SK-N-SH (cell line): ENCODE results near the gene WFIKKN1. TPM values are rescaled to one million over a fixed set of nuclear protein-coding genes. Genes with fewer than 3 reads are reported as not detected.

ENCODE experiments used
- CTCF ChIA-PET: fragments of 300-600, 350-600 bp; formaldehyde crosslinking; extraction: SDS; loops from one replicate; lab custom pipeline; 2021; lab: Yijun Ruan, JAX
- POLR2A ChIA-PET: fragments of 350-600 bp; sonication (Branson Sonifier 250); formaldehyde crosslinking; extraction: SDS; loops from one replicate; lab custom pipeline; 2020; ENCODE audit warnings: antibody characterized with exemption, inconsistent platforms; lab: Yijun Ruan, JAX
- DNase-seq: peaks from one replicate; pipeline ENCODE4 v3.0.0; 2012
- H2AFZ ChIP-seq: fragments of 200-600 bp; sonication (generic); 2 replicates; pipeline ENCODE4 v1.8.1; 2016; ENCODE audit warnings: antibody characterized with exemption, mild to moderate bottlenecking, low read depth
- H3F3A ChIP-seq: fragments of 200-600 bp; sonication (generic); replicated peaks from 2 replicates; pipeline ENCODE3; 2016; ENCODE audit warnings: antibody characterized with exemption, mild to moderate bottlenecking; ENCODE audit not compliant: insufficient read depth
- H3K27ac ChIP-seq, 2 experiments: fragments of 200-500 bp in 1 of 2; fragments of 200-600 bp in 1 of 2; sonication (Bioruptor generic) in 1 of 2; sonication (generic), shearing (Covaris generic) in 1 of 2; 2 replicates each; pipeline versions ENCODE4 v1.5.1 to v1.6.1; 2014 to 2016; ENCODE audit warnings: low read depth in 2 of 2, inconsistent platforms in 1 of 2, low read length in 1 of 2, mild to moderate bottlenecking in 1 of 2, mixed read lengths in 1 of 2
- H3K27me3 ChIP-seq: fragments of 200-600 bp; sonication (generic), shearing (Covaris generic); 2 replicates; pipeline ENCODE4 v1.6.1; 2016; ENCODE audit warnings: mixed run types; ENCODE audit not compliant: insufficient read depth
- H3K36me3 ChIP-seq, 2 experiments: fragments of 200-500 bp in 1 of 2; fragments of 200-600 bp in 1 of 2; sonication (Bioruptor generic) in 1 of 2; sonication (generic) in 1 of 2; replicated peaks in 1 of 2; 2 replicates each; pipeline versions ENCODE3 to v1.5.1; 2014 to 2016; ENCODE audit warnings: low read length in 1 of 2, mild to moderate bottlenecking in 1 of 2; ENCODE audit not compliant: insufficient read depth in 2 of 2, control insufficient read depth in 1 of 2
- H3K4me1 ChIP-seq, 2 experiments: fragments of 200-500 bp in 1 of 2; fragments of 200-600 bp in 1 of 2; sonication (Bioruptor generic) in 1 of 2; sonication (generic), shearing (Covaris generic) in 1 of 2; 2 replicates each; pipeline versions ENCODE4 v1.5.1 to v1.6.1; 2014 to 2016; ENCODE audit warnings: low read depth in 1 of 2, low read length in 1 of 2, mixed run types in 1 of 2; ENCODE audit not compliant: insufficient read depth in 2 of 2, control insufficient read depth in 1 of 2
- H3K4me2 ChIP-seq: fragments of 200-600 bp; sonication (generic), shearing (Covaris generic); 2 replicates; pipeline ENCODE4 v1.6.1; 2017; ENCODE audit warnings: mixed run types
- H3K4me3 ChIP-seq, 2 experiments: fragments of 200-500 bp in 1 of 2; fragments of 200-600 bp in 1 of 2; sonication (Bioruptor generic) in 1 of 2; sonication (generic), shearing (Covaris generic) in 1 of 2; 2 replicates each; pipeline versions ENCODE4 v1.5.1 to v1.8.1; 2014 to 2016; ENCODE audit warnings: low read depth in 2 of 2, inconsistent platforms in 1 of 2, low read length in 1 of 2, mild to moderate bottlenecking in 1 of 2, mixed read lengths in 1 of 2, moderate library complexity in 1 of 2
- H3K79me2 ChIP-seq: fragments of 200-600 bp; sonication (generic); 2 replicates; pipeline ENCODE4 v1.8.1; 2017; ENCODE audit warnings: mild to moderate bottlenecking; ENCODE audit not compliant: insufficient read depth
- H3K9ac ChIP-seq: fragments of 200-600 bp; sonication (generic); 2 replicates; pipeline ENCODE4 v1.6.1; 2017; ENCODE audit warnings: mixed run types
- H3K9me2 ChIP-seq: fragments of 200-600 bp; sonication (generic); 2 replicates; pipeline ENCODE4 v1.6.1; 2017; ENCODE audit warnings: mixed run types
- H3K9me3 ChIP-seq: fragments of 200-600 bp; sonication (generic); 2 replicates; pipeline ENCODE4 v1.6.1; 2017; ENCODE audit warnings: mixed run types, mild to moderate bottlenecking, moderate library complexity
- H4K20me1 ChIP-seq: fragments of 200-600 bp; sonication (generic); 2 replicates; pipeline ENCODE4 v1.6.1; 2017; ENCODE audit warnings: mild to moderate bottlenecking, mixed run types; ENCODE audit not compliant: insufficient read depth
- CHD2 ChIP-seq: fragments of 150-350 bp; IDR thresholded peaks from 2 replicates; pipeline ENCODE4 v1.6.1; 2018; ENCODE audit warnings: low read length; ENCODE audit not compliant: partially characterized antibody
- EP300 ChIP-seq, 2 experiments: IDR thresholded peaks; 2 replicates each; pipeline versions ENCODE4 v1.4.0 to v1.6.1; 2012; ENCODE audit warnings: borderline replicate concordance in 1 of 2, low read depth in 1 of 2, low read length in 1 of 2
- EZH2phosphoT487 ChIP-seq: fragments of 200-600 bp; sonication (generic); IDR thresholded peaks from 2 replicates; pipeline ENCODE4 v1.6.1; 2017; ENCODE audit warnings: low read depth, mixed run types, mild to moderate bottlenecking, antibody characterized with exemption, moderate library complexity, borderline replicate concordance
- IRF3 ChIP-seq: fragments of 150-350 bp; IDR thresholded peaks from 2 replicates; pipeline ENCODE4 v1.6.1; 2016; ENCODE audit warnings: mild to moderate bottlenecking, low read depth, low read length
- MXI1 ChIP-seq: IDR thresholded peaks from 2 replicates; pipeline ENCODE4 v1.6.1; 2012; ENCODE audit warnings: mild to moderate bottlenecking, low read depth, low read length, improper control_type of control experiment
- NFIC ChIP-seq: IDR thresholded peaks from 2 replicates; pipeline ENCODE4 v1.4.0; 2012; ENCODE audit warnings: borderline replicate concordance
- PBX3 ChIP-seq: IDR thresholded peaks from 2 replicates; pipeline ENCODE4; 2012
- POLR2AphosphoS5 ChIP-seq: IDR thresholded peaks from 2 replicates; pipeline ENCODE4 v1.6.1; 2012; ENCODE audit warnings: low read depth, low read length
- RCOR1 ChIP-seq: fragments of 150-350 bp; IDR thresholded peaks from 2 replicates; pipeline ENCODE4 v1.6.1; 2017; ENCODE audit warnings: antibody characterized with exemption, low read length
- RXRA ChIP-seq: IDR thresholded peaks from 2 replicates; pipeline ENCODE4 v1.4.0; 2012; ENCODE audit warnings: low read depth, mild to moderate bottlenecking, borderline replicate concordance
- SIN3A ChIP-seq: IDR thresholded peaks from 2 replicates; pipeline ENCODE4 v1.6.1; 2012; ENCODE audit warnings: low read depth, mild to moderate bottlenecking, low read length, moderate library complexity, borderline replicate concordance
- SMC3 ChIP-seq: IDR thresholded peaks from 2 replicates; pipeline ENCODE4 v1.6.1; 2012; ENCODE audit warnings: low read depth, low read length, improper control_type of control experiment
- TAF1 ChIP-seq: IDR thresholded peaks from 2 replicates; pipeline ENCODE4 v1.6.1; 2012; ENCODE audit warnings: low read depth, mild to moderate bottlenecking, low read length, moderate library complexity, borderline replicate concordance
- TEAD4 ChIP-seq: IDR thresholded peaks from 2 replicates; pipeline ENCODE4 v1.4.0; 2012; ENCODE audit warnings: mild to moderate bottlenecking, borderline replicate concordance; ENCODE audit not compliant: insufficient read depth
- USF2 ChIP-seq: fragments of 150-350 bp; IDR thresholded peaks from 2 replicates; pipeline ENCODE4 v1.6.1; 2017; ENCODE audit warnings: antibody characterized with exemption, low read length, low read depth, borderline replicate concordance
- WGBS: methylation state at CpG from one replicate; pipeline ENCODE4 v1.1.6; 2017; ENCODE audit warnings: low lambda C conversion rate; 5-methylcytosine and 5-hydroxymethylcytosine counted together
- polyA plus RNA-seq, 3 experiments: library from polyadenylated mRNA; depleted of rRNA; stranded (reverse); fragments of >200 nt; gene quantifications; 2 replicates each; pipeline ENCODE4 v1.2.3, GENCODE V29; 2012
- TF ChIP-seq, protein P1 (sequence below): IDR thresholded peaks from 2 replicates; pipeline ENCODE4 v1.4.0; 2012; ENCODE audit warnings: low read depth, borderline replicate concordance
- TF ChIP-seq, protein P2 (sequence below): IDR thresholded peaks from 2 replicates; pipeline ENCODE4 v1.6.1; 2012; ENCODE audit warnings: mild to moderate bottlenecking, low read depth, low read length, moderate library complexity

WFIKKN1 gene
- polyA plus RNA-seq, 1 of the 3 experiments (the other 2 are of a cell fraction) = 0.16 TPM

DNA sequence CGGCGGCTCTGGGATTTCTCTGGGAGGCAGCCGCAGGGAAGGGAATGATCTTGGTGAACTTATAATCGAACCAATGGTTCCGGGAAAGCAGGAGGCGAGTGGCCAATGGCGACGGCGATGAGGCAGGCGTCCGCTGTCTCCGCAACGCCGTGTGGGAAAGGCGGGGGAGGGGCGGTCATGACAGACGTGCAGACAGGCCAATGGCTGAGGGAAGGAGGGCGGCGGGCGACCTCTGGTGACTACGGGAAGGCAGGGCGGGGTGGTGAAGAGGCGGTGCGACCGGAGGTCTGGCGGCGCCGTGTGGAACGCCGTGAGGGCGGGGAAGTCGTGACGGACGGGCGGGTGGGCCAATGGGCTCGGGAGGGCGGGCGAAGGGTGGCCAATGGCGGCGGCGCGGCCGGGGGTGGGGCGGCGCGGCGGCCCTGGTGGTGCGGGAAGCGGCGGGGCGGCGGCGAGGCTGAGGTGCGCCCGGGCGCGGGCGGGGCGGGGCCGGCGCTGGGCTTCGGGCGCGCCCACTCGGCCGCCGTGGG lies 41.1 kb upstream of the WFIKKN1 start, which contains the start of gene RAB40C:
Gene RAB40C (plus strand): TSS at position 409 of the 530 bp plus-strand sequence. CDS start 226 bp downstream, outside the sequence.
- Histone ChIP-seq H3K36me3 (peaks cover 0 to 3% of the 10 kb centered on the region in 2 experiments), H3K4me2 (peak within 1 kb of the TSS; percentile 100), H3K27ac (peak within 1 kb of the TSS; percentile 90 to 97), H3K4me1 (peaks cover 21 to 38% of the 10 kb centered on the region in 2 experiments; a peak in 2 of 4 replicates), H3K9me3 (no peaks in the 10 kb centered on the region), H2AFZ (peak within 1 kb of the TSS; percentile 78; the same call in 1 of the 2 replicates), H3K4me3 (peak within 1 kb of the TSS; percentile 89 to 90), H3K79me2 (peaks cover 67% of the 10 kb centered on the region), H3K27me3 (no peaks in the 10 kb centered on the region), H3K9ac (peak within 1 kb of the TSS; percentile 90), H4K20me1 (peaks cover 42% of the 10 kb centered on the region), H3F3A (peaks cover 20% of the 10 kb centered on the region), H3K9me2 (no peaks in the 10 kb centered on the region)
- CTCF ChIA-PET = interaction anchor here (0.8 to 1.3 kb wide), 6 partner anchors 10 to 58 kb away, joined by 3 to 7 read pairs (median 3); no protein-coding TSS in a partner anchor
- WGBS = 2% methylated on average over 20 of the region's 67 CpGs
- POLR2A ChIA-PET = interaction anchor here (1.0 kb wide), 1 partner anchor 47 kb away, joined by 4 read pairs; the partner anchor contains the start of gene METTL26
- DNase-seq = peak; percentile 99
- TF ChIP-seq RCOR1 = no peak
- TF ChIP-seq MXI1 = no peak
- no peak for TF ChIP-seq EZH2phosphoT487
- no peak for TF ChIP-seq RXRA
- TF ChIP-seq SMC3 = no peak
- TF ChIP-seq, protein P1, sequence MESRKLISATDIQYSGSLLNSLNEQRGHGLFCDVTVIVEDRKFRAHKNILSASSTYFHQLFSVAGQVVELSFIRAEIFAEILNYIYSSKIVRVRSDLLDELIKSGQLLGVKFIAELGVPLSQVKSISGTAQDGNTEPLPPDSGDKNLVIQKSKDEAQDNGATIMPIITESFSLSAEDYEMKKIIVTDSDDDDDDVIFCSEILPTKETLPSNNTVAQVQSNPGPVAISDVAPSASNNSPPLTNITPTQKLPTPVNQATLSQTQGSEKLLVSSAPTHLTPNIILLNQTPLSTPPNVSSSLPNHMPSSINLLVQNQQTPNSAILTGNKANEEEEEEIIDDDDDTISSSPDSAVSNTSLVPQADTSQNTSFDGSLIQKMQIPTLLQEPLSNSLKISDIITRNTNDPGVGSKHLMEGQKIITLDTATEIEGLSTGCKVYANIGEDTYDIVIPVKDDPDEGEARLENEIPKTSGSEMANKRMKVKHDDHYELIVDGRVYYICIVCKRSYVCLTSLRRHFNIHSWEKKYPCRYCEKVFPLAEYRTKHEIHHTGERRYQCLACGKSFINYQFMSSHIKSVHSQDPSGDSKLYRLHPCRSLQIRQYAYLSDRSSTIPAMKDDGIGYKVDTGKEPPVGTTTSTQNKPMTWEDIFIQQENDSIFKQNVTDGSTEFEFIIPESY = no peak
- TF ChIP-seq EP300 (IDR thresholded peaks at IDR 0.05; ENCODE audit: borderline replicate concordance in 1 of 2, low read depth in 1 of 2, low read length in 1 of 2) = no peak
- TF ChIP-seq POLR2AphosphoS5 = 0 out of 2 replicates have a peak, but pooled peaks have one; percentile 32
- TF ChIP-seq, protein P2, sequence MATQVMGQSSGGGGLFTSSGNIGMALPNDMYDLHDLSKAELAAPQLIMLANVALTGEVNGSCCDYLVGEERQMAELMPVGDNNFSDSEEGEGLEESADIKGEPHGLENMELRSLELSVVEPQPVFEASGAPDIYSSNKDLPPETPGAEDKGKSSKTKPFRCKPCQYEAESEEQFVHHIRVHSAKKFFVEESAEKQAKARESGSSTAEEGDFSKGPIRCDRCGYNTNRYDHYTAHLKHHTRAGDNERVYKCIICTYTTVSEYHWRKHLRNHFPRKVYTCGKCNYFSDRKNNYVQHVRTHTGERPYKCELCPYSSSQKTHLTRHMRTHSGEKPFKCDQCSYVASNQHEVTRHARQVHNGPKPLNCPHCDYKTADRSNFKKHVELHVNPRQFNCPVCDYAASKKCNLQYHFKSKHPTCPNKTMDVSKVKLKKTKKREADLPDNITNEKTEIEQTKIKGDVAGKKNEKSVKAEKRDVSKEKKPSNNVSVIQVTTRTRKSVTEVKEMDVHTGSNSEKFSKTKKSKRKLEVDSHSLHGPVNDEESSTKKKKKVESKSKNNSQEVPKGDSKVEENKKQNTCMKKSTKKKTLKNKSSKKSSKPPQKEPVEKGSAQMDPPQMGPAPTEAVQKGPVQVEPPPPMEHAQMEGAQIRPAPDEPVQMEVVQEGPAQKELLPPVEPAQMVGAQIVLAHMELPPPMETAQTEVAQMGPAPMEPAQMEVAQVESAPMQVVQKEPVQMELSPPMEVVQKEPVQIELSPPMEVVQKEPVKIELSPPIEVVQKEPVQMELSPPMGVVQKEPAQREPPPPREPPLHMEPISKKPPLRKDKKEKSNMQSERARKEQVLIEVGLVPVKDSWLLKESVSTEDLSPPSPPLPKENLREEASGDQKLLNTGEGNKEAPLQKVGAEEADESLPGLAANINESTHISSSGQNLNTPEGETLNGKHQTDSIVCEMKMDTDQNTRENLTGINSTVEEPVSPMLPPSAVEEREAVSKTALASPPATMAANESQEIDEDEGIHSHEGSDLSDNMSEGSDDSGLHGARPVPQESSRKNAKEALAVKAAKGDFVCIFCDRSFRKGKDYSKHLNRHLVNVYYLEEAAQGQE = no peak
- TF ChIP-seq PBX3 = peak; percentile 99; the same call in 1 of the 2 replicates
- TF ChIP-seq SIN3A = peak; percentile 52; the same call in 1 of the 2 replicates
- no peak for TF ChIP-seq USF2
- TF ChIP-seq IRF3 = peak; percentile 78
- TF ChIP-seq TAF1 = no peak
- peak; percentile 96 for TF ChIP-seq CHD2
- TF ChIP-seq NFIC = no peak
- no peak for TF ChIP-seq TEAD4
